ENCODE results near the gene VAV3.

- TF ChIP-seq FOXK2 (IDR thresholded peaks at IDR 0.05) (no peak), CTCF (IDR thresholded peaks at IDR 0.05 in 2 of 3, conservative IDR thresholded peaks at IDR 0.05 in 1 of 3; ENCODE audit: control insufficient read depth in 2 of 3, extremely low read depth in 1 of 3, insufficient read depth in 1 of 3, low read depth in 3 of 3, low read length in 3 of 3) (no peak), E4F1 (IDR thresholded peaks at IDR 0.05; ENCODE audit: borderline replicate concordance, partially characterized antibody) (no peak), ATF2 (IDR thresholded peaks at IDR 0.05; ENCODE audit: low read length) (no peak), SIN3A (IDR thresholded peaks at IDR 0.05; ENCODE audit: low read depth, low read length) (no peak), ZNF274 (IDR thresholded peaks at IDR 0.05; ENCODE audit: insufficient read depth, insufficient read length) (no peak), PAX8 (IDR thresholded peaks at IDR 0.05) (no peak), NRF1 (conservative IDR thresholded peaks at IDR 0.05; ENCODE audit: low read depth, low read length) (no peak), ZNF384 (IDR thresholded peaks at IDR 0.05; ENCODE audit: borderline replicate concordance, low read depth, low read length) (no peak), NFYB (IDR thresholded peaks at IDR 0.05; ENCODE audit: insufficient read depth, low read depth, low read length) (no peak), RAD21 (IDR thresholded peaks at IDR 0.05; ENCODE audit: insufficient read depth, low read depth, low read length) (no peak)
- TF ChIP-seq, protein P1, sequence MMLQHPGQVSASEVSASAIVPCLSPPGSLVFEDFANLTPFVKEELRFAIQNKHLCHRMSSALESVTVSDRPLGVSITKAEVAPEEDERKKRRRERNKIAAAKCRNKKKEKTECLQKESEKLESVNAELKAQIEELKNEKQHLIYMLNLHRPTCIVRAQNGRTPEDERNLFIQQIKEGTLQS (IDR thresholded peaks at IDR 0.05; ENCODE audit: borderline replicate concordance, extremely low read depth, low read depth, low read length), result no peak
Measured at GRCh38 chr1:107625405-107626029, 339.5 kb downstream of the VAV3 start.

Measured in GM12878 (cell line).